HEK293 (cell line): ENCODE results near the gene FAM83D.

Experiments used
- CTCF ChIA-PET: fragments of 350-600 bp; formaldehyde crosslinking; extraction: SDS; loops from one replicate; lab custom pipeline; 2021; ENCODE audit warnings: antibody characterized with exemption; lab: Yijun Ruan, JAX
- POLR2A ChIA-PET: fragments of 300-600 bp; formaldehyde crosslinking; extraction: SDS; loops from one replicate; lab custom pipeline; 2020; ENCODE audit warnings: antibody characterized with exemption, inconsistent platforms; lab: Yijun Ruan, JAX
- H3K27ac ChIP-seq: fragments of 200-500 bp; sonication (Bioruptor generic); 2 replicates; pipeline ENCODE4 v1.5.1; 2014; ENCODE audit warnings: low read depth, low read length, control low read depth, inconsistent platforms; ENCODE audit errors: extremely low read depth
- H3K36me3 ChIP-seq, 2 experiments: fragments of 200-500 bp in 1 of 2; sonication (Bioruptor generic) in 1 of 2; 1 replicate in 1 of 2; 2 replicates in 1 of 2; pipeline ENCODE4 v1.5.1; 2014 to 2017; ENCODE audit warnings: inconsistent platforms in 2 of 2, low read length in 2 of 2; ENCODE audit not compliant: control insufficient read depth in 2 of 2, insufficient read depth in 1 of 2
- H3K4me1 ChIP-seq: fragments of 200-500 bp; sonication (Bioruptor generic); 2 replicates; pipeline ENCODE4 v1.5.1; 2014; ENCODE audit warnings: mild to moderate bottlenecking, low read length, inconsistent platforms; ENCODE audit not compliant: control insufficient read depth, insufficient read depth
- H3K4me3 ChIP-seq: 2 replicates; pipeline ENCODE4 v1.5.1; 2011; ENCODE audit warnings: low read depth, mild to moderate bottlenecking, control low read depth, low read length, moderate library complexity
- H3K9me3 ChIP-seq: fragments of 200-500 bp; sonication (Bioruptor generic); 2 replicates; pipeline ENCODE4 v1.5.1; 2014; ENCODE audit warnings: low read depth, low read length, inconsistent platforms; ENCODE audit not compliant: control insufficient read depth, insufficient read depth
- GLIS1 ChIP-seq: fragments of 450-650 bp; formaldehyde crosslinking; IDR thresholded peaks from 2 replicates; pipeline ENCODE4 v1.5.1; 2016; ENCODE audit warnings: missing biosample characterization, missing genetic modification characterization
- OVOL3 ChIP-seq: fragments of 450-650 bp; formaldehyde crosslinking; IDR thresholded peaks from 2 replicates; pipeline ENCODE4 v1.5.1; 2016; ENCODE audit warnings: missing biosample characterization, missing genetic modification characterization
- ZNF146 ChIP-seq: fragments of 450-650 bp; formaldehyde crosslinking; IDR thresholded peaks from 2 replicates; pipeline ENCODE4 v1.5.1; 2016; ENCODE audit warnings: missing biosample characterization, missing genetic modification characterization
- ZNF211 ChIP-seq: fragments of 450-650 bp; formaldehyde crosslinking; IDR thresholded peaks from 2 replicates; pipeline ENCODE4 v1.5.1; 2016; ENCODE audit warnings: low read depth, missing biosample characterization, missing genetic modification characterization
- ZNF214 ChIP-seq: fragments of 450-650 bp; formaldehyde crosslinking; IDR thresholded peaks from 2 replicates; pipeline ENCODE4 v1.5.1; 2017; ENCODE audit warnings: missing biosample characterization, mild to moderate bottlenecking, missing genetic modification characterization, borderline replicate concordance
- ZNF223 ChIP-seq: fragments of 450-650 bp; formaldehyde crosslinking; IDR thresholded peaks from 2 replicates; pipeline ENCODE4 v1.5.1; 2016; ENCODE audit warnings: missing biosample characterization, missing genetic modification characterization
- ZNF239 ChIP-seq: fragments of 450-650 bp; formaldehyde crosslinking; IDR thresholded peaks from 2 replicates; pipeline ENCODE4 v1.5.1; 2016; ENCODE audit warnings: missing biosample characterization, missing genetic modification characterization
- ZNF248 ChIP-seq: fragments of 450-650 bp; formaldehyde crosslinking; IDR thresholded peaks from 2 replicates; pipeline ENCODE4 v1.5.1; 2017; ENCODE audit warnings: missing biosample characterization, missing genetic modification characterization
- ZNF274 ChIP-seq, 2 experiments: fragments of 200-500 bp in 1 of 2; fragments of 450-650 bp in 1 of 2; sonication (Bioruptor generic) in 1 of 2; formaldehyde crosslinking in 1 of 2; IDR thresholded peaks; 2 replicates each; pipeline versions ENCODE4 v1.5.1 to v1.6.1; 2014 to 2016; ENCODE audit warnings: borderline replicate concordance in 1 of 2, inconsistent platforms in 1 of 2, low read length in 1 of 2, missing biosample characterization in 1 of 2, missing genetic modification characterization in 1 of 2
- ZNF341 ChIP-seq: fragments of 450-650 bp; formaldehyde crosslinking; IDR thresholded peaks from 2 replicates; pipeline ENCODE4; 2016; ENCODE audit warnings: low read depth, missing biosample characterization, missing genetic modification characterization
- ZNF510 ChIP-seq: fragments of 450-650 bp; formaldehyde crosslinking; IDR thresholded peaks from 2 replicates; pipeline ENCODE4 v1.5.1; 2018; ENCODE audit warnings: mild to moderate bottlenecking, missing genetic modification characterization, missing biosample characterization; ENCODE audit not compliant: insufficient replicate concordance
- ZNF600 ChIP-seq: fragments of 450-650 bp; formaldehyde crosslinking; IDR thresholded peaks from 2 replicates; pipeline ENCODE4 v1.5.1; 2016; ENCODE audit warnings: missing biosample characterization, missing genetic modification characterization
- ZNF776 ChIP-seq: fragments of 450-650 bp; formaldehyde crosslinking; IDR thresholded peaks from 2 replicates; pipeline ENCODE4 v1.5.0; 2017; ENCODE audit warnings: missing biosample characterization, missing genetic modification characterization, borderline replicate concordance
- ZSCAN23 ChIP-seq: fragments of 450-650 bp; formaldehyde crosslinking; IDR thresholded peaks from 2 replicates; pipeline ENCODE4 v1.5.1; 2016; ENCODE audit warnings: missing biosample characterization, missing genetic modification characterization
- ZSCAN30 ChIP-seq: fragments of 450-650 bp; IDR thresholded peaks from 2 replicates; pipeline ENCODE4 v1.5.1; 2018; ENCODE audit warnings: missing biosample characterization, mild to moderate bottlenecking, missing genetic modification characterization, moderate library complexity
- TF ChIP-seq, protein P1 (sequence below): fragments of 450-650 bp; formaldehyde crosslinking; IDR thresholded peaks from 2 replicates; pipeline ENCODE4 v1.5.1; 2016; ENCODE audit warnings: missing biosample characterization, missing genetic modification characterization, borderline replicate concordance
- TF ChIP-seq, protein P2 (sequence below): fragments of 450-650 bp; formaldehyde crosslinking; IDR thresholded peaks from 2 replicates; pipeline ENCODE4 v1.5.1; 2016; ENCODE audit warnings: missing biosample characterization, missing genetic modification characterization, borderline replicate concordance
- TF ChIP-seq, protein P3 (sequence below): fragments of 450-650 bp; formaldehyde crosslinking; IDR thresholded peaks from 2 replicates; pipeline ENCODE4 v1.5.1; 2016; ENCODE audit warnings: missing biosample characterization, missing genetic modification characterization
- TF ChIP-seq, protein P4 (sequence below): sonication (generic); formaldehyde crosslinking; IDR thresholded peaks from 2 replicates; pipeline ENCODE4 v1.8.1; 2022; ENCODE audit warnings: mild to moderate bottlenecking, moderate library complexity, missing genetic modification reagents
- TF ChIP-seq, protein P5 (sequence below): IDR thresholded peaks from 2 replicates; pipeline ENCODE4 v1.6.1; 2011; ENCODE audit warnings: mild to moderate bottlenecking, low read depth, low read length, borderline replicate concordance
- TF ChIP-seq, protein P6 (sequence below): fragments of 450-650 bp; formaldehyde crosslinking; IDR thresholded peaks from 2 replicates; pipeline ENCODE4 v1.5.1; 2016; ENCODE audit warnings: missing biosample characterization, missing genetic modification characterization

Gene FAM83D

DNA sequence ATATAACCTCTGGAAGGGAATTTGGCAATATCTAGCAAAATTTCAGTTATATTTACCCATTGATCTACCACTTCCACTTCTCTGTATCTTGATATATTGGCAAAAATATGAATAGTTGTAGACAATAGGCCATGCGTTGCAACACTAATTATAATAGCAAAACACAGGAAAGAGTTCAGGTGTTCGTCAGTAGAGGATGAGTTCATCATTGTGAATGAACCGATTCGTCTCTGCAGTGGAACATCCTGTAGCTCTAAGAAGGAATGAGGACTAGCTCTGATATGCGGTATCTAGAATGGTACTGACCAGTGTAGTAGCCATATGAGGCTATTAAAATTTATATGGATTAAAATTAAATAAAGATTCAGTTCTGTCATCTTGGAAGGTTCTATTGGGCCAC is 8.3 kb downstream of the FAM83D start (continued):
- TF ChIP-seq, protein P1, sequence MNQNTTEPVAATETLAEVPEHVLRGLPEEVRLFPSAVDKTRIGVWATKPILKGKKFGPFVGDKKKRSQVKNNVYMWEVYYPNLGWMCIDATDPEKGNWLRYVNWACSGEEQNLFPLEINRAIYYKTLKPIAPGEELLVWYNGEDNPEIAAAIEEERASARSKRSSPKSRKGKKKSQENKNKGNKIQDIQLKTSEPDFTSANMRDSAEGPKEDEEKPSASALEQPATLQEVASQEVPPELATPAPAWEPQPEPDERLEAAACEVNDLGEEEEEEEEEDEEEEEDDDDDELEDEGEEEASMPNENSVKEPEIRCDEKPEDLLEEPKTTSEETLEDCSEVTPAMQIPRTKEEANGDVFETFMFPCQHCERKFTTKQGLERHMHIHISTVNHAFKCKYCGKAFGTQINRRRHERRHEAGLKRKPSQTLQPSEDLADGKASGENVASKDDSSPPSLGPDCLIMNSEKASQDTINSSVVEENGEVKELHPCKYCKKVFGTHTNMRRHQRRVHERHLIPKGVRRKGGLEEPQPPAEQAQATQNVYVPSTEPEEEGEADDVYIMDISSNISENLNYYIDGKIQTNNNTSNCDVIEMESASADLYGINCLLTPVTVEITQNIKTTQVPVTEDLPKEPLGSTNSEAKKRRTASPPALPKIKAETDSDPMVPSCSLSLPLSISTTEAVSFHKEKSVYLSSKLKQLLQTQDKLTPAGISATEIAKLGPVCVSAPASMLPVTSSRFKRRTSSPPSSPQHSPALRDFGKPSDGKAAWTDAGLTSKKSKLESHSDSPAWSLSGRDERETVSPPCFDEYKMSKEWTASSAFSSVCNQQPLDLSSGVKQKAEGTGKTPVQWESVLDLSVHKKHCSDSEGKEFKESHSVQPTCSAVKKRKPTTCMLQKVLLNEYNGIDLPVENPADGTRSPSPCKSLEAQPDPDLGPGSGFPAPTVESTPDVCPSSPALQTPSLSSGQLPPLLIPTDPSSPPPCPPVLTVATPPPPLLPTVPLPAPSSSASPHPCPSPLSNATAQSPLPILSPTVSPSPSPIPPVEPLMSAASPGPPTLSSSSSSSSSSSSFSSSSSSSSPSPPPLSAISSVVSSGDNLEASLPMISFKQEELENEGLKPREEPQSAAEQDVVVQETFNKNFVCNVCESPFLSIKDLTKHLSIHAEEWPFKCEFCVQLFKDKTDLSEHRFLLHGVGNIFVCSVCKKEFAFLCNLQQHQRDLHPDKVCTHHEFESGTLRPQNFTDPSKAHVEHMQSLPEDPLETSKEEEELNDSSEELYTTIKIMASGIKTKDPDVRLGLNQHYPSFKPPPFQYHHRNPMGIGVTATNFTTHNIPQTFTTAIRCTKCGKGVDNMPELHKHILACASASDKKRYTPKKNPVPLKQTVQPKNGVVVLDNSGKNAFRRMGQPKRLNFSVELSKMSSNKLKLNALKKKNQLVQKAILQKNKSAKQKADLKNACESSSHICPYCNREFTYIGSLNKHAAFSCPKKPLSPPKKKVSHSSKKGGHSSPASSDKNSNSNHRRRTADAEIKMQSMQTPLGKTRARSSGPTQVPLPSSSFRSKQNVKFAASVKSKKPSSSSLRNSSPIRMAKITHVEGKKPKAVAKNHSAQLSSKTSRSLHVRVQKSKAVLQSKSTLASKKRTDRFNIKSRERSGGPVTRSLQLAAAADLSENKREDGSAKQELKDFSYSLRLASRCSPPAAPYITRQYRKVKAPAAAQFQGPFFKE (tag by site-specific recombination), result no peak
- no peak for TF ChIP-seq ZNF341 (tag by site-specific recombination)
- no peak for TF ChIP-seq ZSCAN30 (tag by site-specific recombination)
- no peak for TF ChIP-seq ZNF223 (tag by site-specific recombination)
- TF ChIP-seq, protein P2, sequence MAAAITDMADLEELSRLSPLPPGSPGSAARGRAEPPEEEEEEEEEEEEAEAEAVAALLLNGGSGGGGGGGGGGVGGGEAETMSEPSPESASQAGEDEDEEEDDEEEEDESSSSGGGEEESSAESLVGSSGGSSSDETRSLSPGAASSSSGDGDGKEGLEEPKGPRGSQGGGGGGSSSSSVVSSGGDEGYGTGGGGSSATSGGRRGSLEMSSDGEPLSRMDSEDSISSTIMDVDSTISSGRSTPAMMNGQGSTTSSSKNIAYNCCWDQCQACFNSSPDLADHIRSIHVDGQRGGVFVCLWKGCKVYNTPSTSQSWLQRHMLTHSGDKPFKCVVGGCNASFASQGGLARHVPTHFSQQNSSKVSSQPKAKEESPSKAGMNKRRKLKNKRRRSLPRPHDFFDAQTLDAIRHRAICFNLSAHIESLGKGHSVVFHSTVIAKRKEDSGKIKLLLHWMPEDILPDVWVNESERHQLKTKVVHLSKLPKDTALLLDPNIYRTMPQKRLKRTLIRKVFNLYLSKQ (tag by site-specific recombination), result no peak
- no peak for TF ChIP-seq ZNF600 (tag by site-specific recombination)
- TF ChIP-seq ZNF776, result no peak
- TF ChIP-seq, protein P3, sequence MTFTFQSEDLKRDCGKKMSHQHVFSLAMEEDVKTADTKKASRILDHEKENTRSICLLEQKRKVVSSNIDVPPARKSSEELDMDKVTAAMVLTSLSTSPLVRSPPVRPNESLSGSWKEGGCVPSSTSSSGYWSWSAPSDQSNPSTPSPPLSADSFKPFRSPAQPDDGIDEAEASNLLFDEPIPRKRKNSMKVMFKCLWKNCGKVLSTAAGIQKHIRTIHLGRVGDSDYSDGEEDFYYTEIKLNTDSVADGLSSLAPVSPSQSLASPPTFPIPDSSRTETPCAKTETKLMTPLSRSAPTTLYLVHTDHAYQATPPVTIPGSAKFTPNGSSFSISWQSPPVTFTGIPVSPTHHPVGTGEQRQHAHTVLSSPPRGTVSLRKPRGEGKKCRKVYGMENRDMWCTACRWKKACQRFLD, result no peak

DNA sequence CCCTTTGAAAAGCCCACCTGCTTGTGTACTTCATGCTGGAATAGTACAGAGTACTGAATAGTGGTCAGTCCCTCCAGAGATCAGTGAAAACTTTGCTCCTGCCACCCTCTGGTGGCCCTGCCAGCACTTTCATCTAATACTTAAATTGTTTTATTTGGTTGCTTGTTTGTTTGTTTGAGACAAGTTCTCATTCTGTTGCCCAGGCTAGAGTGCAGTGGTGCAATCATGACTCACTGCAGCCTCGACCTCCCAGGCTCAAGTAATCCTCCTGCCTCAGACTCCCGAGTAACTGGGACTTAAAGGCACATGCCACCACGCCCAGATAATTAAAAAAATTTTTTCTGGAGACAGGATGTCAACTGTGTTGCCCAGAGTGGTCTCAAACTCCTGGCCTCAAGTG is 9.1 kb downstream of the FAM83D start:
- H3K9me3 ChIP-seq, result no peaks in the 10 kb centered on the region
- no peak overlapping the region for H3K27ac ChIP-seq
- ChIA-PET CTCF (interaction anchor here (2.1 kb wide), 1 partner anchor 9 kb away, joined by 9 read pairs; the partner anchor contains the start of gene FAM83D), POLR2A (no interaction called here)
- H3K4me3 ChIP-seq, result no peak overlapping the region
- no peaks in the 10 kb centered on the region for H3K4me1 ChIP-seq
- no peak for TF ChIP-seq ZNF211 (tag by site-specific recombination)
- TF ChIP-seq OVOL3, result no peak
- TF ChIP-seq, protein P4, sequence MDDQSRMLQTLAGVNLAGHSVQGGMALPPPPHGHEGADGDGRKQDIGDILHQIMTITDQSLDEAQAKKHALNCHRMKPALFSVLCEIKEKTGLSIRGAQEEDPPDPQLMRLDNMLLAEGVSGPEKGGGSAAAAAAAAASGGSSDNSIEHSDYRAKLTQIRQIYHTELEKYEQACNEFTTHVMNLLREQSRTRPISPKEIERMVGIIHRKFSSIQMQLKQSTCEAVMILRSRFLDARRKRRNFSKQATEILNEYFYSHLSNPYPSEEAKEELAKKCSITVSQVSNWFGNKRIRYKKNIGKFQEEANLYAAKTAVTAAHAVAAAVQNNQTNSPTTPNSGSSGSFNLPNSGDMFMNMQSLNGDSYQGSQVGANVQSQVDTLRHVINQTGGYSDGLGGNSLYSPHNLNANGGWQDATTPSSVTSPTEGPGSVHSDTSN (CRISPR knock-in tag), result no peak
- TF ChIP-seq ZNF214 (tag by site-specific recombination), result no peak
- TF ChIP-seq GLIS1 (tag by site-specific recombination), result peak; percentile 51
- no peak for TF ChIP-seq ZSCAN23 (tag by site-specific recombination)
- TF ChIP-seq ZNF510 (tag by site-specific recombination), result no peak
- no peak for TF ChIP-seq ZNF274 (IDR thresholded peaks at IDR 0.05; ENCODE audit: low read length)
- TF ChIP-seq ZNF274 (tag by site-specific recombination; IDR thresholded peaks at IDR 0.05; ENCODE audit: borderline replicate concordance), result no peak
- TF ChIP-seq, protein P5, sequence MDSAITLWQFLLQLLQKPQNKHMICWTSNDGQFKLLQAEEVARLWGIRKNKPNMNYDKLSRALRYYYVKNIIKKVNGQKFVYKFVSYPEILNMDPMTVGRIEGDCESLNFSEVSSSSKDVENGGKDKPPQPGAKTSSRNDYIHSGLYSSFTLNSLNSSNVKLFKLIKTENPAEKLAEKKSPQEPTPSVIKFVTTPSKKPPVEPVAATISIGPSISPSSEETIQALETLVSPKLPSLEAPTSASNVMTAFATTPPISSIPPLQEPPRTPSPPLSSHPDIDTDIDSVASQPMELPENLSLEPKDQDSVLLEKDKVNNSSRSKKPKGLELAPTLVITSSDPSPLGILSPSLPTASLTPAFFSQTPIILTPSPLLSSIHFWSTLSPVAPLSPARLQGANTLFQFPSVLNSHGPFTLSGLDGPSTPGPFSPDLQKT, result no peak
- no peak for TF ChIP-seq ZNF248 (tag by site-specific recombination)
- TF ChIP-seq ZNF146, result 0 out of 2 replicates have a peak, but pooled peaks have one; percentile 6
- TF ChIP-seq, protein P2 (tag by site-specific recombination), result no peak
- no peak for TF ChIP-seq ZNF239 (tag by site-specific recombination)
- TF ChIP-seq, protein P6, sequence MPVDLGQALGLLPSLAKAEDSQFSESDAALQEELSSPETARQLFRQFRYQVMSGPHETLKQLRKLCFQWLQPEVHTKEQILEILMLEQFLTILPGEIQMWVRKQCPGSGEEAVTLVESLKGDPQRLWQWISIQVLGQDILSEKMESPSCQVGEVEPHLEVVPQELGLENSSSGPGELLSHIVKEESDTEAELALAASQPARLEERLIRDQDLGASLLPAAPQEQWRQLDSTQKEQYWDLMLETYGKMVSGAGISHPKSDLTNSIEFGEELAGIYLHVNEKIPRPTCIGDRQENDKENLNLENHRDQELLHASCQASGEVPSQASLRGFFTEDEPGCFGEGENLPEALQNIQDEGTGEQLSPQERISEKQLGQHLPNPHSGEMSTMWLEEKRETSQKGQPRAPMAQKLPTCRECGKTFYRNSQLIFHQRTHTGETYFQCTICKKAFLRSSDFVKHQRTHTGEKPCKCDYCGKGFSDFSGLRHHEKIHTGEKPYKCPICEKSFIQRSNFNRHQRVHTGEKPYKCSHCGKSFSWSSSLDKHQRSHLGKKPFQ (tag by site-specific recombination), result no peak
- peaks cover 3 to 68% of the 10 kb centered on the region in 2 experiments; a peak in 2 of 3 replicates for H3K36me3 ChIP-seq
